ENCODE data around the gene CACNG8.

Gene CACNG8

GRCh38 chr19:53965091-53965490 lies 2.4 kb downstream of the CACNG8 start:
- DNase-seq, result no peak

GRCh38 chr19:53966931-53967330 lies 4.2 kb downstream of the CACNG8 start:
- no peak for DNase-seq

GRCh38 chr19:53969366-53969765 lies 6.6 kb downstream of the CACNG8 start:
- DNase-seq, result no peak

- DNase-seq, result no peak
Observed at GRCh38 chr19:53971673-53972072, 8.9 kb downstream of the CACNG8 start.

- DNase-seq, result peak; percentile 43
Observed at GRCh38 chr19:53977429-53977990, 14.8 kb downstream of the CACNG8 start.

GRCh38 chr19:53977991-53978731 lies 15.4 kb downstream of the CACNG8 start:
- no peak for DNase-seq

- no peak for DNase-seq
Observed at GRCh38 chr19:53978975-53979801, 16.5 kb downstream of the CACNG8 start.

GRCh38 chr19:53980539-53981375 lies 18.0 kb downstream of the CACNG8 start:
- no peak for DNase-seq

- DNase-seq, result no peak
Observed at GRCh38 chr19:53981376-53981951, 18.7 kb downstream of the CACNG8 start.

GRCh38 chr19:53982001-53982451 lies 19.3 kb downstream of the CACNG8 start:
- no peak for DNase-seq

GRCh38 chr19:53982611-53983010 lies 19.9 kb downstream of the CACNG8 start:
- DNase-seq, result no peak

- DNase-seq, result no peak
Observed at GRCh38 chr19:53983457-53984289, 20.9 kb downstream of the CACNG8 start.

GRCh38 chr19:53985863-53986262 lies 23.1 kb downstream of the CACNG8 start:
- no peak for DNase-seq

GRCh38 chr19:53988981-53989380 lies 26.2 kb downstream of the CACNG8 start:
- no peak for DNase-seq

GRCh38 chr19:53989600-53990533 lies 27.1 kb downstream of the CACNG8 start:
- no peak for DNase-seq

GRCh38 chr19:53991224-53992113 lies 28.7 kb downstream of the CACNG8 start, which contains the start of gene CACNG6:
Gene CACNG6 (plus strand): TSS chr19:53991637. CDS start chr19:53992878, 1,241 bp downstream.
- no peak for DNase-seq

GRCh38 chr19:53992211-53992610 lies 29.5 kb downstream of the CACNG8 start:
- no peak for DNase-seq

- DNase-seq, result no peak
Observed at GRCh38 chr19:53992815-53993214, 30.1 kb downstream of the CACNG8 start.

GRCh38 chr19:53993448-53993847 lies 30.7 kb downstream of the CACNG8 start:
- DNase-seq, result no peak

Measured in stimulated activated naive CD4-positive, alpha-beta T cell treated with Interleukin-2 at 50 U/mL for 16 hours (primary cell).